Measurements from ENCODE around the gene C3orf52.

The C3orf52 gene

DNA sequence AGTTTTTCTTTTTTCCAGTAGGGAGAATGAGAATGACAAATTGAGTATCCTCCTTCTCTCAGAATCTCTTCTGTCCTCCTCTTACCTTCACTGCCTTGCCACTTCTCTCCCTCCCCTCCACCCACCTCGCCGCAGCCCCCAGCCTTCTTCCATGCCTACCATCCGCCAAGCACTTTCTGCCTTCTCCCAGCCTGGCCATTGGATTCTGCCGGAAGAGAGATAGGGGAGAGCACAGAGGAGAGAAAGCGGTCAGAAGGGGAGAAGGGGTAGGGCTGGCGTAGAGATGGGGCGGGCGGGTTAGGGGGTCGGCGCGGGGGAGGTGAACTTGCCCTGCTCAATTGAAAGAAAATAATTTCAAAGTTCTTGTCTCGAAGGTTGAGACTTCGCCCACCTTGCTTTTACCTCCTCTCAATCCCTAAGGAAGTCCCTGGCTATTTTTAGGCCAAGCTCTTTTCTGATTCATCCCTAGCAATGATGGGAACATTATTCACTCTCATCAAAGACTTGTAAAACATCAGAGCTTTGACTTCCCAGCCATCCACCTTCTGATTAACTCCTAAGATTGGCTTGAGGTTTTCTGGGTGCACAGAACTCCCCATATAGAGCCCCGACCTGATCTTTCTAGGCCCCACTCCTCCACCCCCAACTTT, 811 bp downstream of the C3orf52 start:
- TF ChIP-seq, protein P1, sequence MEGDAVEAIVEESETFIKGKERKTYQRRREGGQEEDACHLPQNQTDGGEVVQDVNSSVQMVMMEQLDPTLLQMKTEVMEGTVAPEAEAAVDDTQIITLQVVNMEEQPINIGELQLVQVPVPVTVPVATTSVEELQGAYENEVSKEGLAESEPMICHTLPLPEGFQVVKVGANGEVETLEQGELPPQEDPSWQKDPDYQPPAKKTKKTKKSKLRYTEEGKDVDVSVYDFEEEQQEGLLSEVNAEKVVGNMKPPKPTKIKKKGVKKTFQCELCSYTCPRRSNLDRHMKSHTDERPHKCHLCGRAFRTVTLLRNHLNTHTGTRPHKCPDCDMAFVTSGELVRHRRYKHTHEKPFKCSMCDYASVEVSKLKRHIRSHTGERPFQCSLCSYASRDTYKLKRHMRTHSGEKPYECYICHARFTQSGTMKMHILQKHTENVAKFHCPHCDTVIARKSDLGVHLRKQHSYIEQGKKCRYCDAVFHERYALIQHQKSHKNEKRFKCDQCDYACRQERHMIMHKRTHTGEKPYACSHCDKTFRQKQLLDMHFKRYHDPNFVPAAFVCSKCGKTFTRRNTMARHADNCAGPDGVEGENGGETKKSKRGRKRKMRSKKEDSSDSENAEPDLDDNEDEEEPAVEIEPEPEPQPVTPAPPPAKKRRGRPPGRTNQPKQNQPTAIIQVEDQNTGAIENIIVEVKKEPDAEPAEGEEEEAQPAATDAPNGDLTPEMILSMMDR (conservative IDR thresholded peaks at IDR 0.05; ENCODE audit: low read length), result no peak
- peak; percentile 22 for DNase-seq (ENCODE audit: low read depth)
- H3K4me3 ChIP-seq (ENCODE audit: low read length), result peak overlapping the region; percentile 74

DNA sequence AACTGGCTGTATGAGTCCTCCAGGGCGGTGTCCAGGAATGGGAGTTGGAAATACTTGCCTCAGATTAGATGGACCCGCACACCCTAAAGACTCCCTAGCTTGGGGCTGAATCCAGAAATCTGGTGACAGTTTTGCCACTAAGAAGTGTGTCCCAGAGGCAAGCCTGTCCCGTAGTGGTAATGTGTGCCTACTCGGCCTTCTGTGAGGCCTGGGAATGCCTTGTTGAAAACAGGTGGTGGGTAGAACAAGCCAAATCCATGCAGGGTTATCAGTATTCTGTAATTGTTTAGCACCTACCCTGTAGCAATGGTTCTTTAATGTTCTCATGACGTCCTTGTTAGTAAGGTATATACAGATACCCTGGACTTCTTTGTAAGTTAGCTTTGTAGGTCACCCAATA, 1.6 kb downstream of the C3orf52 start:
- DNase-seq (ENCODE audit: low read depth), result no peak
- TF ChIP-seq, protein P1 (conservative IDR thresholded peaks at IDR 0.05; ENCODE audit: low read length), result no peak
- H3K4me3 ChIP-seq (ENCODE audit: low read length), result no peak overlapping the region

DNA sequence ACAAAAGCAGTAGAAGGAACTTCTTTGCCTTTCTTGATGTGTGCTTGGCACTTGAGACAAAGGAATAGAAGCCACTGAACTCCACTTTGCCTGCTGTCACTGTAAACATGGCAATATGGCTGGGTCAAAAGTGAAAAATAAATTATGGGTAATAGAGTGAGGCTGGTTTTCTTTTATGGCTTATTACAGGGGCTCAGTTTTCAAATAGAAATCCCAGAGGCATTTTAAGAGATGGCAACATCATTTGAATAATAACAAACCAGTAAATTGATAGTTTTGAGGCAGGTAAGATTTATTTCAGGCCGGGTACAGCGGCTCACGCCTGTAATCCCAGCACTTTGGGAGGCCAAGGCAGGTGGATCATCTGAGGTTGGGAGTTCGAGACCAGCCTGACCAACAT, 2.8 kb downstream of the C3orf52 start:
- no peak overlapping the region for H3K4me3 ChIP-seq (ENCODE audit: low read length)
- no peak for DNase-seq (ENCODE audit: low read depth)
- TF ChIP-seq, protein P1 (conservative IDR thresholded peaks at IDR 0.05; ENCODE audit: low read length), result no peak

DNA sequence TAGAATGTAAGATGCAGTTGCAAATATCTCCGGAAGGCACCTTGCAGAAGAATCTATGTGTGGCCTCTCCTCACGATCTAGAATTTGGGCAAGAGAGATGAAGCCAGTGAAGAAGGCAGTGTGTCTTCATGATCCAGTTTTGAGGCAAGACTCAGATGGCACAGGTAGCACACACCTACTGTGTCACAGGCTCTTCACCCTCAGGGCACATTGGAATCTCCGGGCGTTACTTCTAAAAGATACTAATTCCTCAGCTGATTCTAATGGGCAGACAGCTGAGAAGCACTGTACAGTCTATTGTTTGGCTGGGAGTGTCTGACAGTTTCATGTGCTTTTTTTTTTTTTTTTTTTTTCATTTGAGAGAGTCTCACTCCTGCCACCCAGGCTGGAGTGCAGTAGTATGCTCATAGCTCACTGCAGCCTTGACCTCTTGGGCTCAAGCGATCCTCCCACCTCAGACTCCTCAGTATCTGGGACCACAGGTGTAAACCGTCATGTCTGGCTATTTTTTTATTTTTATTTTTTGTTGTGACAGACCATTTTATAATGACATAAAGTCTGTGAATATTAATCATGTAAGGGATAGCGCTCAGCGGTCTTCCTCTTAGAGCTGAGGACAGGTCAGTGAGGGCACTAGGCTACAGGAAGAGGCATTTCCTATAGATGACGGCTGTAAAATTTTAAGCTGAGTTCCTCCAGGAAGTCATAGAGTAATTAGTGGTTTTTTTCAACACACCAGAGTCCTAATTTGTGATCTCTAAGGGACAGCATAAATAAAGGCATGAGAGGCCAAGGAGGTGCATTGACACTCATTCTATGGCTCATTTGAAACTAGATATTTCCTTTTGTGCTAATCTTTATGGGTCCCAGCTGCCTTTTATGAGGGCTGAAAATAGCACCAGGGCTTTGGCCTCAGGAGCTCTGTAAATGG, 4.0 kb downstream of the C3orf52 start:
- TF ChIP-seq, protein P1 (conservative IDR thresholded peaks at IDR 0.05; ENCODE audit: low read length), result no peak
- DNase-seq (ENCODE audit: low read depth), result no peak
- no peak overlapping the region for H3K4me3 ChIP-seq (ENCODE audit: low read length)

DNA sequence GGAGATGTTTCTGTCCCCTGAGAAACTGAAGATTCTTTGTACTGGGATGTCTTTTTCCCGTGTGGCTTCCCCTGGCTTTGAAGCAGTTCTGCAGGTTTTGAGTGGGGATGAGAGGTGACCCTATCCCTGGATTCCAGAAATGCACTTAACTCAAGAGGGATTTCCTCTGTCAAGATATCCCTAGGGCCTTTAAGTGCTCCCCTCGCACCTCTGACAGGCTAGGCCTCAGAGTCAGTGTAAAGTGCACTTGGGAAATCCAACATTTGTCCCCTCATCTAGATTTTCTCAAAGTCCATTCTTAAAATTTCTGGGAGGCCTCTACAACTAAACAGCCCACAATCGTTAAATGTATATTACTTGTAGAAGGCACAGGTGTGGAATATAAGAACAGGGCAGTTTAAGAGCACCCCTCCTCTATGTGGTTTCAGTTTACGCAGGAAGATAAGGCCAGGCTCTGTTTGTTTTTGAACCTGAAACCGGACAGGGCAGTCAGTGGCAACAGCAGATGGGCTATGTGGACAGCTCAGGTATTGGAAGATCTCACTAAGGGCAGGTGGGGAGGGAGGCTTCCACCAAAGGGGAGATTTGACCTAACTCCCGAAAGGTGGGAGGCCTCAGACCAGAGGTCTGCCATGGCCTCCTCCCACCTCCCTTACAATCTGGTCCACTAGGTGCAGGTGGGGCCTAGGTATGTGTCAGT, 4.8 kb downstream of the C3orf52 start:
- TF ChIP-seq, protein P1 (conservative IDR thresholded peaks at IDR 0.05; ENCODE audit: low read length), result no peak
- no peak overlapping the region for H3K4me3 ChIP-seq (ENCODE audit: low read length)
- no peak for DNase-seq (ENCODE audit: low read depth)

DNA sequence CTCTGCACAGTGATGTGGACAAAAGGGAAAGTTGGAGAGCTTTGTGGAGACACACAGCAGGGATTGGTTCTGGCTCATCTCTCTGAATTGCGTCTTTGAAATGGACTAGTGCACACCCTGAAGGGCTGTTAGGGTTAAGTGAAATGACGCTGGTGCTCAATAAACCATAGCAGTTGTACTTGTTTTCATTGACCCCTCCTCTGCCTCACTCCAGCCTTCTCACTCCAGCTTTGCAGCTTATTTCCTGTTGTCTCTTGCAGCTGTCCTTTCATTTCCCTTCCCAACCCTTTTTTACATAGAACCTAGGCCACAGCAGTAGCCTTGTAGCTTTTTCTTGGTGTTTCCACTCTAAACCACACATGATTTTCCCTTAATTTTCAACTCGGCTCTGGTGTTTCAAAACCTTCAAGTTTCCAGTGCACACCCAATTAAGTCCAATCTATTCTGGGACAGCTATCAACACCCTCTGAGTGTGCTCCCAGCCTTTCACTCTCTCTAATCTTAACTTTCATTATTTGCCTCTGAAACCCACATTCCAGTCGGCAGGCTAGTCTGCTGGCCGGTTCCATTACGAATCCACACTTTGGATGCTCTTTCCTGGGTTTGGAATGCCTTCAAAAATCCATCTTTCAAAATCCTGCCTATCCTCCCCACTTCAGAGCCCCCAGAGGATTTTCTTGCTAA, 6.4 kb downstream of the C3orf52 start:
- DNase-seq (ENCODE audit: low read depth), result peak; percentile 56
- TF ChIP-seq, protein P1 (conservative IDR thresholded peaks at IDR 0.05; ENCODE audit: low read length), result no peak
- H3K4me3 ChIP-seq (ENCODE audit: low read length), result peak overlapping the region; percentile 7; the same call in 1 of the 2 replicates
